ENCODE measurements around the gene AADAC. TPM values are rescaled to one million over a fixed set of nuclear protein-coding genes. Genes with fewer than 3 reads are reported as not detected.
"Not testable (repeated sequence)": the region's sequence is repeated elsewhere in the genome, so short reads cannot be mapped to it uniquely, and the experiment has no call there.

AADAC gene
- total RNA-seq, 3 donors from 2014 or later, result 4.5 TPM; not detected in 2

DNA sequence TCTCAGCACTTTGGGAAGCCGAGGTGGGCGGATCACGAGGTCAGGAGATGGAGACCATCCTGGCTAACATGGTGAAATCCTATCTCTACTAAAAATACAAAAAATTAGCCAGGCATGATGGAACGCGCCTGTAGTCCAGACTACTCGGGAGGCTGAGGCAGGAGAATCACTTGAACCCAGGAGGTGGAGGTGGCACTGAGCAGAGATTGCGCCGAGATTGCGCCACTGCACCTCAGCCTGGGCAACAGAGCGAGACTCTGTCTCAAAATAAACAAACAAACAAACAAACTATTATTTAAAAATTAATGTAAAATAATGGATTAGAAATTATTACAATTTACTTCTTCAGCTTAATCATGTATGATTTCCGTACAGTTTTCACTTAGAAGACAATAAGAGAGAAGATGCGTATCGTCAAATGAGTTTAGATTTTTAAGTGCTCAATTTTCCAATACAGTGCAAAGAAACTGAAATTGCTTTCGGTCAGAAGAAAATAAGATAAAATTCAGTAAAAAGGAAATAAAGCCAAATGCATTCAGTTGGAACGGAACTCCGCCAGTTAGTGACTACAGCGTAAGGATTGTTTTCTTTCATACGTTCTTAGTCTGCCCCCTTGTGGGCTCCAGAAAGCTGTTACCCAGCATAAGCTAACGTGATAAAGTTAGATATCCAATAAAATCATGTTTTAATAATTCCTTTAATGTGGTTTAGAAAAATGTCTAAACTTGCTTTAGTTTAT, 24.8 kb downstream of the AADAC start:
- intact Hi-C loops (cut with DNase I; ENCODE audit: low total_unique reads), result no loop called here
- H3K4me3 ChIP-seq, result peak overlapping the region; percentile 15 to 54 (median 18)
- no peak for DNase-seq (ENCODE audit: low spot score in 2 of 2)

DNA sequence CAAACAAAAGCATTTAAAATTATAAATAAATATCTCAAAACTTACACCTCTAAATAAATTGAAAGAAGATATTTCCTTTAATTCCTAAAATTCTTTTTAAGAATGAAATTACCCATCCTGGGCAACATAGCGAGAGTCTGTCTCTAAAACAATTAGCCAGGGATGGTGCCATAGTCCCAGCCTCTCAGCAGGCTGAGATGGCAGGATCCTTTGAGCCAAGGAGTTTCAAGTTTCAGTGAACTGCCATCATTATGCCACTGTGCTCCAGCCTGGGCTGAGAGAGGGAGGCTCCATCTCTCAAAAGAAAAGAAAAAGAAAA, 25.4 kb downstream of the AADAC start:
- no peak overlapping the region for H3K27ac ChIP-seq
- no peak for TF ChIP-seq POLR2A (IDR thresholded peaks at IDR 0.05)
- TF ChIP-seq POLR2AphosphoS5 (IDR thresholded peaks at IDR 0.05), result no peak
- intact Hi-C loops (cut with DNase I; ENCODE audit: low total_unique reads), result no loop called here
- H3K36me3 ChIP-seq, result no peaks in the 10 kb centered on the region
- no peak for DNase-seq (ENCODE audit: low spot score in 2 of 2)
- no peaks in the 10 kb centered on the region for H3K9me3 ChIP-seq
- no peaks in the 10 kb centered on the region for H3K27me3 ChIP-seq
- no peak overlapping the region for H3K4me3 ChIP-seq
- no peaks in the 10 kb centered on the region for H3K4me1 ChIP-seq

More for the DNA sequence above, 24.8 kb downstream of the AADAC start:
- Histone ChIP-seq H3K9me3 (no peaks in the 10 kb centered on the region), H3K27ac (no peak overlapping the region), H3K27me3 (no peaks in the 10 kb centered on the region), H3K36me3 (no peaks in the 10 kb centered on the region), H3K4me1 (no peaks in the 10 kb centered on the region)
- no peak for TF ChIP-seq POLR2AphosphoS5 (IDR thresholded peaks at IDR 0.05)
- TF ChIP-seq, protein P1, sequence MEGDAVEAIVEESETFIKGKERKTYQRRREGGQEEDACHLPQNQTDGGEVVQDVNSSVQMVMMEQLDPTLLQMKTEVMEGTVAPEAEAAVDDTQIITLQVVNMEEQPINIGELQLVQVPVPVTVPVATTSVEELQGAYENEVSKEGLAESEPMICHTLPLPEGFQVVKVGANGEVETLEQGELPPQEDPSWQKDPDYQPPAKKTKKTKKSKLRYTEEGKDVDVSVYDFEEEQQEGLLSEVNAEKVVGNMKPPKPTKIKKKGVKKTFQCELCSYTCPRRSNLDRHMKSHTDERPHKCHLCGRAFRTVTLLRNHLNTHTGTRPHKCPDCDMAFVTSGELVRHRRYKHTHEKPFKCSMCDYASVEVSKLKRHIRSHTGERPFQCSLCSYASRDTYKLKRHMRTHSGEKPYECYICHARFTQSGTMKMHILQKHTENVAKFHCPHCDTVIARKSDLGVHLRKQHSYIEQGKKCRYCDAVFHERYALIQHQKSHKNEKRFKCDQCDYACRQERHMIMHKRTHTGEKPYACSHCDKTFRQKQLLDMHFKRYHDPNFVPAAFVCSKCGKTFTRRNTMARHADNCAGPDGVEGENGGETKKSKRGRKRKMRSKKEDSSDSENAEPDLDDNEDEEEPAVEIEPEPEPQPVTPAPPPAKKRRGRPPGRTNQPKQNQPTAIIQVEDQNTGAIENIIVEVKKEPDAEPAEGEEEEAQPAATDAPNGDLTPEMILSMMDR (IDR thresholded peaks at IDR 0.05), result peak; percentile 67 to 74 (median 71)

DNA sequence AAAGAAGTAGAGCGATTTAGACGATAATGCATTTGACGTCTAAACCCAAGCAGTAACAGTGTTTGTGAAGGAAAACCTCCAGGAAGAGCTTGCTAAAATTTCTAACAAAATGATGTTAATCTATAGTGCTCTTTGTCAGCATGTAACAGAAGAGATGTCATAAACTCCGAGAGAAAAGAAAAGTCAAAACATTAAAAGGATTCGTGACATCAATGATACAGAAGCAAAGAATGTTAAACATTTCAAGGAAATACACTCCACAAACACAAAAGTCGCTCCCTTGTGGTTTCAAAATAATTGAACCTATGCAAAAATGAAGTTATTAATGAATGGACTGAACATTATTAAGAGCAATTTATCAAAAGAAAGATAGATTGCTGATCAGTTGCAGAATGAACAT, 27.9 kb downstream of the AADAC start:
- no peak overlapping the region for H3K4me3 ChIP-seq
- no peak for TF ChIP-seq POLR2AphosphoS5 (IDR thresholded peaks at IDR 0.05)
- no peaks in the 10 kb centered on the region for H3K36me3 ChIP-seq
- no peaks in the 10 kb centered on the region for H3K4me1 ChIP-seq
- H3K9me3 ChIP-seq, result no peaks in the 10 kb centered on the region
- H3K27ac ChIP-seq, result no peak overlapping the region
- H3K27me3 ChIP-seq, result no peaks in the 10 kb centered on the region
- intact Hi-C loops (cut with DNase I; ENCODE audit: low total_unique reads), result no loop called here
- no peak for DNase-seq (ENCODE audit: low spot score in 2 of 2)

DNA sequence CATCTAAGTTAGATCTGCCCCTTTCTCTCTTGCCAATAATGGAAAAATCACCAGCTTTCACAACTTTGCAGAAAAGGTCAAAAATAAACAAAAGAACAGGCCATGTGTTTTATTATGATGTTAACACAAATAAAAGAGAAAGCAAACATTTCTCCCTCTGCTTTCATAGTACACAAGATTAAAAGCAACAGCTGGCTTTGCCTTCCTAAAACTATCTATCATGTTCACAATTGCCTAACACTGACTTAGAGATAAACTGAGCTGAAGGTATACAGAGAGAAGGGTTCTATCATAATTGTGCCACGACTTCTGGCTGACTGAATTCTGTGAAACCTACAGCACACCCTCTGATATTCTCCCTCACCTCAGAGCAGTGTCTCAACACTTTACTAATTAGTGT, 29.4 kb downstream of the AADAC start:
- H3K27me3 ChIP-seq, result no peaks in the 10 kb centered on the region
- H3K27ac ChIP-seq, result no peak overlapping the region
- no peaks in the 10 kb centered on the region for H3K9me3 ChIP-seq
- no peak overlapping the region for H3K4me3 ChIP-seq
- H3K36me3 ChIP-seq, result no peaks in the 10 kb centered on the region
- H3K4me1 ChIP-seq, result no peaks in the 10 kb centered on the region
- DNase-seq (ENCODE audit: low spot score in 2 of 2), result no peak
- intact Hi-C loops (cut with DNase I; ENCODE audit: low total_unique reads), result no loop called here
- TF ChIP-seq POLR2AphosphoS5 (IDR thresholded peaks at IDR 0.05), result no peak
- TF ChIP-seq, protein P1 (IDR thresholded peaks at IDR 0.05), result no peak
- no peak for TF ChIP-seq POLR2A (IDR thresholded peaks at IDR 0.05)

DNA sequence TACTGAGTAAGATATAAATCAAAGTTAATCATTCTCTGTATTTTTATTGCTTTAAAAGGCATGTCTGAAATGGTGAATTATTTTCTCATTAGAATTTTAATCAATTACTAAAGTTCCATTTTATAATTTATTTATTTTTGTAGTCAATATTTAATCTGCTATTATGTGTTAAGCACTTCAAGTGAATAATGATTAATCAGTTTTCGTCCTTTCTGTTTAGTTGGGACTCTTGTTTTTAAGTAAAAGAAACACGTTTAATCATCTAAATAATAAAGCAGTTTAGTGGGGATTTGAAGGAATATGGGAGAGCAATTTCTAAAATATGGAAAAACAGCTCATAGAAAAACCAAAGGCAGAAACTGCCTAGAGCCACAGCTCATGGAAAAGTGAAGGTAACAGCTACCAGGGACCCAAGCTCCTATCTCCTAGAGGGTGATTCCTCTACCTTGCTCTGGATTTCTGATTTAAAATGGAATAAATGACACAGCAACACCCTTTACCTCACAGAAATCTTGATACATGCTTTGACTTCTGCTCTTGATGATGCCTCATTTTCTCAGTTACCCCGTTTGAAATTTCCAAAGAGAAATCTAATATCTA, 31.5 kb downstream of the AADAC start:
- Histone ChIP-seq H3K36me3 (no peaks in the 10 kb centered on the region), H3K4me3 (no peak overlapping the region), H3K4me1 (no peaks in the 10 kb centered on the region), H3K27me3 (no peaks in the 10 kb centered on the region), H3K27ac (no peak overlapping the region), H3K9me3 (peaks cover 0 to 4% of the 10 kb centered on the region in 2 donors)
- TF ChIP-seq POLR2A (IDR thresholded peaks at IDR 0.05) (no peak), POLR2AphosphoS5 (IDR thresholded peaks at IDR 0.05) (no peak)
- TF ChIP-seq, protein P1 (IDR thresholded peaks at IDR 0.05), result no peak
- DNase-seq (ENCODE audit: low spot score in 2 of 2), result no peak
- intact Hi-C loops (cut with DNase I; ENCODE audit: low total_unique reads), result no loop called here

DNA sequence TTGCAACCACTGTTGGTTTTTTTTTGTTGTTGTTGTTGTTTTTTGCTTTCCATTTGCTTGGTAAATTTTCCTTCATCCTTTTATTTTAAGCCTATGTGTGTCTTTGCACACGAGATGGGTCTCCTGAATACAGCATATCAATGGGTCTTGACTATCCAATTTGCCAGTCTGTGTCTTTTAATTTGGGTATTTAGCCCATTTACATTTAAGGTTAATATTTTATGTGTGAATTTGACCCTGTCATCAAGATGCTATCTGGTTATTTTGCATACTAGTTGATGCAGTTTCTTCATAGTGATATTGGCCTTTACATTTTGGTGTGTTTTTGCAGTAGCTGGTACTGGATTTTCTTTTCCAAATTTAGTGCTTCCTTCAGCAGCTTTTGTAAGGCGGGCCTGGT, 36.1 kb downstream of the AADAC start:
- H3K27me3 ChIP-seq; H3K27ac ChIP-seq; H3K4me1 ChIP-seq; H3K4me3 ChIP-seq; H3K36me3 ChIP-seq; intact Hi-C loops (cut with DNase I; ENCODE audit: low total_unique reads); H3K9me3 ChIP-seq; DNase-seq (ENCODE audit: low spot score in 2 of 2): not testable (repeated sequence)
